ENCODE data around the gene CCDC6.

Gene CCDC6

DNA sequence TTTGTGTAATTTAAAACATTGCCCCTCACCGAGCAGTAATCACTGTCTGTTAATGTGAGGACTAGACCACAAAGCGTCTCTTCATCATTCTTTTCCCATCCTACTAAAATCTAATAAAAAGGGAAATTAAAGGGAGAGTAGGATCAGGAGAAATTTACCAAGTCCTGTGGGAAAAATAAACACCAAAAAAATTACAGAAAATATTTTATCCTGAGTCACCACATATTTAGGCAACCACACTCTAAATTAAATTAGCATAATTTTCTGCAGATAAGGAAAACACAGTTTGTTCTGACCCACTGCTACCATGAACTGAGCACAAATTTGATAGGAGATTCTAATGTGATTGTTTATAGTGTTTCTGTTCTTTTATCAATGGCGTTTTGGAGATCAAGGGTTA is 49.3 kb downstream of the CCDC6 start:
- Histone ChIP-seq H3K4me1 (ENCODE audit: insufficient read depth, low read length, severe bottlenecking) (peaks cover 24% of the 10 kb centered on the region), H3K9me2 (ENCODE audit: low read depth, low read length) (no peaks in the 10 kb centered on the region), H3K27me3 (ENCODE audit: insufficient read depth, low read length) (no peaks in the 10 kb centered on the region), H2AFZ (ENCODE audit: low read length) (no peak overlapping the region), H3K9me3 (ENCODE audit: low read length) (peaks cover 10% of the 10 kb centered on the region; the same call in 1 of the 2 replicates), H4K20me1 (ENCODE audit: insufficient read depth, low read length) (no peaks in the 10 kb centered on the region), H3K79me2 (ENCODE audit: insufficient read depth, low read length) (peaks cover 85% of the 10 kb centered on the region), H3K9ac (ENCODE audit: low read length) (no peak overlapping the region), H3K36me3 (ENCODE audit: insufficient read depth, low read length) (peaks cover 34% of the 10 kb centered on the region), H3K4me3 (ENCODE audit: low read depth, low read length, poor library complexity, severe bottlenecking) (no peak overlapping the region), H3F3A (ENCODE audit: insufficient read depth, low read length) (0 out of 2 replicates have a peak, but pooled peaks cover 6% of the 10 kb centered on the region), H3K4me2 (ENCODE audit: low read length) (no peak overlapping the region), H3K27ac (ENCODE audit: low read depth, low read length, poor library complexity, severe bottlenecking) (no peak overlapping the region)
- no peak for TF ChIP-seq EZH2 (IDR thresholded peaks at IDR 0.05; ENCODE audit: borderline replicate concordance, low read length)
- TF ChIP-seq, protein P1, sequence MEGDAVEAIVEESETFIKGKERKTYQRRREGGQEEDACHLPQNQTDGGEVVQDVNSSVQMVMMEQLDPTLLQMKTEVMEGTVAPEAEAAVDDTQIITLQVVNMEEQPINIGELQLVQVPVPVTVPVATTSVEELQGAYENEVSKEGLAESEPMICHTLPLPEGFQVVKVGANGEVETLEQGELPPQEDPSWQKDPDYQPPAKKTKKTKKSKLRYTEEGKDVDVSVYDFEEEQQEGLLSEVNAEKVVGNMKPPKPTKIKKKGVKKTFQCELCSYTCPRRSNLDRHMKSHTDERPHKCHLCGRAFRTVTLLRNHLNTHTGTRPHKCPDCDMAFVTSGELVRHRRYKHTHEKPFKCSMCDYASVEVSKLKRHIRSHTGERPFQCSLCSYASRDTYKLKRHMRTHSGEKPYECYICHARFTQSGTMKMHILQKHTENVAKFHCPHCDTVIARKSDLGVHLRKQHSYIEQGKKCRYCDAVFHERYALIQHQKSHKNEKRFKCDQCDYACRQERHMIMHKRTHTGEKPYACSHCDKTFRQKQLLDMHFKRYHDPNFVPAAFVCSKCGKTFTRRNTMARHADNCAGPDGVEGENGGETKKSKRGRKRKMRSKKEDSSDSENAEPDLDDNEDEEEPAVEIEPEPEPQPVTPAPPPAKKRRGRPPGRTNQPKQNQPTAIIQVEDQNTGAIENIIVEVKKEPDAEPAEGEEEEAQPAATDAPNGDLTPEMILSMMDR (IDR thresholded peaks at IDR 0.05; ENCODE audit: low read length) = no peak

DNA sequence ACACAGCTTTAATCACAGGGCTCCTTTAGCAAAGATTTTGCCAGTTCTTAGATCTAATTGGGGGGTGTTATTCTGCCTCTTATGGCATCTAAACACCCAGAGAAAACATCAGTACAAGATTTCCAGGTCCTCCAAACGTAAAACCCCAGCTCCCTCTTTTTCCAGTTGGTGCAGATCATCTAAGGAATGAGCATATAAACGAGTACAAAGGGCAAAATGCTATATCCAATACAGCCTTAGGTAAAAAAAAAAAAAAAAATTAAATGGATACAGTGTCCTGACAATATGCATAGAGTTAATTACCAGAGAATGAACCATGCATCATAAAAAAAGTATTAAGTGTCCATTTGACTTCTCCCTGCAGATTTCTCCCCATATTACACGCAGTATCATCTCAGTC is 50.3 kb downstream of the CCDC6 start:
- Histone ChIP-seq H3K9me3 (ENCODE audit: low read length) (peaks cover 6% of the 10 kb centered on the region; the same call in 1 of the 2 replicates), H3K27me3 (ENCODE audit: insufficient read depth, low read length) (no peaks in the 10 kb centered on the region), H3K27ac (ENCODE audit: low read depth, low read length, poor library complexity, severe bottlenecking) (no peak overlapping the region), H3K4me3 (ENCODE audit: low read depth, low read length, poor library complexity, severe bottlenecking) (no peak overlapping the region), H4K20me1 (ENCODE audit: insufficient read depth, low read length) (no peaks in the 10 kb centered on the region), H3K36me3 (ENCODE audit: insufficient read depth, low read length) (peaks cover 34% of the 10 kb centered on the region), H3K4me2 (ENCODE audit: low read length) (no peak overlapping the region), H3K9ac (ENCODE audit: low read length) (no peak overlapping the region), H3K4me1 (ENCODE audit: insufficient read depth, low read length, severe bottlenecking) (peaks cover 24% of the 10 kb centered on the region), H3K79me2 (ENCODE audit: insufficient read depth, low read length) (peaks cover 75% of the 10 kb centered on the region), H3F3A (ENCODE audit: insufficient read depth, low read length) (0 out of 2 replicates have a peak, but pooled peaks cover 6% of the 10 kb centered on the region), H3K9me2 (ENCODE audit: low read depth, low read length) (no peaks in the 10 kb centered on the region), H2AFZ (ENCODE audit: low read length) (no peak overlapping the region)
- TF ChIP-seq, protein P1 (IDR thresholded peaks at IDR 0.05; ENCODE audit: low read length) = no peak
- no peak for TF ChIP-seq EZH2 (IDR thresholded peaks at IDR 0.05; ENCODE audit: borderline replicate concordance, low read length)

DNA sequence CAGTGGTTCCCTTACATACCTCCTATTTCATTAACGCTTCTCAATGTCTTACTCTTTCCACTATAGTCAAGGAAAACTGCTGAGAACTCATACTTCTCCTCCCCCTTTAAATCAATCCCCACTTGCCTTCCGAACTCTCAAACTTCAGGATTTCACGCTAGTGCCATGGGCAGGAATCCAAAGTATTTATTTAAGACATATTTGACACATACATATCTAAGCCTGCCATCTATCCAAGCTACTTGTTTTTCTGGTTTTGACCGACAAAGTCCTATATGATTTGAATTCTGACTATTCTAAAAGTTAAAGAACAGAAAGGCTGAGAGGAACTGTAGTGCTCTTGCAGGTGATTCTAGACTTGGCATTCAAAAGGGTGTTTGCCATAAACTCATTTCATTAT is 51.8 kb downstream of the CCDC6 start:
- Histone ChIP-seq H3K9me3 (ENCODE audit: low read length) (no peaks in the 10 kb centered on the region), H3K4me3 (ENCODE audit: low read depth, low read length, poor library complexity, severe bottlenecking) (no peak overlapping the region), H3F3A (ENCODE audit: insufficient read depth, low read length) (0 out of 2 replicates have a peak, but pooled peaks cover 6% of the 10 kb centered on the region), H3K4me1 (ENCODE audit: insufficient read depth, low read length, severe bottlenecking) (peaks cover 24% of the 10 kb centered on the region), H2AFZ (ENCODE audit: low read length) (no peak overlapping the region), H3K27me3 (ENCODE audit: insufficient read depth, low read length) (no peaks in the 10 kb centered on the region), H3K9me2 (ENCODE audit: low read depth, low read length) (no peaks in the 10 kb centered on the region), H3K9ac (ENCODE audit: low read length) (no peak overlapping the region), H3K36me3 (ENCODE audit: insufficient read depth, low read length) (peaks cover 37% of the 10 kb centered on the region), H3K4me2 (ENCODE audit: low read length) (no peak overlapping the region), H4K20me1 (ENCODE audit: insufficient read depth, low read length) (no peaks in the 10 kb centered on the region), H3K27ac (ENCODE audit: low read depth, low read length, poor library complexity, severe bottlenecking) (no peak overlapping the region), H3K79me2 (ENCODE audit: insufficient read depth, low read length) (peaks cover 60% of the 10 kb centered on the region)
- TF ChIP-seq EZH2 (IDR thresholded peaks at IDR 0.05; ENCODE audit: borderline replicate concordance, low read length) = no peak
- TF ChIP-seq, protein P1 (IDR thresholded peaks at IDR 0.05; ENCODE audit: low read length) = no peak

Data from OCI-LY1 (cell line).